ENCODE results near the gene MT1HL1. TPM values are rescaled to one million over a fixed set of nuclear protein-coding genes. Genes with fewer than 3 reads are reported as not detected.

MT1HL1 gene
- total and polyA plus RNA-seq, 2 donors (not counting 1 experiment from before 2014, with no cell fraction given): not detected

GRCh38 chr1:236997882-236998281 lies 6.4 kb downstream of the MT1HL1 start:
- Histone ChIP-seq H3K36me3 (replicated peaks in 1 of 2; ENCODE audit: control extremely low read depth in 1 of 2, control insufficient read depth in 1 of 2, extremely low read depth in 1 of 2, insufficient read depth in 2 of 2, low read length in 1 of 2) (no peaks in the 10 kb centered on the region), H3K79me2 (ENCODE audit: control insufficient read depth, insufficient read depth, low read length) (no peaks in the 10 kb centered on the region), H4K20me1 (ENCODE audit: control insufficient read depth, insufficient read depth, low read length, poor library complexity, severe bottlenecking) (no peaks in the 10 kb centered on the region), H2AFZ (ENCODE audit: insufficient read depth, low read depth, low read length, poor library complexity, severe bottlenecking) (no peak overlapping the region), H3K4me3 (ENCODE audit: control extremely low read depth in 1 of 5, extremely low read depth in 1 of 5, insufficient read depth in 1 of 5, low read depth in 2 of 5, low read length in 4 of 5) (no peak overlapping the region), H3K27ac (ENCODE audit: low read length in 2 of 2) (no peak overlapping the region), H3K9me3 (ENCODE audit: control extremely low read depth in 1 of 3, control insufficient read depth in 2 of 3, insufficient read depth in 1 of 3, low read length in 2 of 3) (peaks cover 0 to 7% (median 0%) of the 10 kb centered on the region in 3 donors), H3K9ac (ENCODE audit: low read length) (no peak overlapping the region), H3K4me2 (replicated peaks; ENCODE audit: low read depth, low read length, poor library complexity, severe bottlenecking) (no peak overlapping the region), H3K4me1 (ENCODE audit: control insufficient read depth in 2 of 2, insufficient read depth in 2 of 2, low read length in 2 of 2) (no peaks in the 10 kb centered on the region), H3K27me3 (replicated peaks in 1 of 4; ENCODE audit: control extremely low read depth in 1 of 4, control insufficient read depth in 3 of 4, insufficient read depth in 4 of 4, low read length in 3 of 4) (no peaks in the 10 kb centered on the region)
- ChIA-PET POLR2A (no interaction called here), CTCF (no interaction called here)
- WGBS (ENCODE audit: insufficient coverage): 44% methylated on average over 9 of the region's 12 CpGs
- Mint-ChIP-seq H3K4me3 (no peak overlapping the region), H3K27me3 (no peaks in the 10 kb centered on the region), H3K4me1 (no peaks in the 10 kb centered on the region), H3K27ac (no peak overlapping the region), H3K9me3 (ENCODE audit: insufficient read depth) (no peaks in the 10 kb centered on the region)
- DNase-seq: no peak
- no peak for ATAC-seq (ENCODE audit: low read depth)
- TF ChIP-seq CTCF (IDR thresholded peaks at IDR 0.05): no peak
- no peak for TF ChIP-seq EZH2 (IDR thresholded peaks at IDR 0.05; ENCODE audit: borderline replicate concordance, insufficient read depth, low read depth, low read length, poor library complexity, severe bottlenecking)
- intact Hi-C loops (cut with micrococcal nuclease): no loop called here

- H2AFZ ChIP-seq (ENCODE audit: insufficient read depth, low read depth, low read length, poor library complexity, severe bottlenecking): no peak overlapping the region
- no peaks in the 10 kb centered on the region for H3K27me3 ChIP-seq (replicated peaks in 1 of 4; ENCODE audit: control extremely low read depth in 1 of 4, control insufficient read depth in 3 of 4, insufficient read depth in 4 of 4, low read length in 3 of 4)
- no peak overlapping the region for H3K27ac ChIP-seq (ENCODE audit: low read length in 2 of 2)
- Mint-ChIP-seq H3K27ac (no peak overlapping the region), H3K9me3 (ENCODE audit: insufficient read depth) (no peaks in the 10 kb centered on the region), H3K27me3 (no peaks in the 10 kb centered on the region), H3K4me1 (no peaks in the 10 kb centered on the region), H3K4me3 (no peak overlapping the region)
- H3K36me3 ChIP-seq (replicated peaks in 1 of 2; ENCODE audit: control extremely low read depth in 1 of 2, control insufficient read depth in 1 of 2, extremely low read depth in 1 of 2, insufficient read depth in 2 of 2, low read length in 1 of 2): no peaks in the 10 kb centered on the region
- no peak overlapping the region for H3K4me2 ChIP-seq (replicated peaks; ENCODE audit: low read depth, low read length, poor library complexity, severe bottlenecking)
- ChIA-PET CTCF (no interaction called here), POLR2A (no interaction called here)
- peaks cover 0 to 5% (median 0%) of the 10 kb centered on the region in 3 donors for H3K9me3 ChIP-seq (ENCODE audit: control extremely low read depth in 1 of 3, control insufficient read depth in 2 of 3, insufficient read depth in 1 of 3, low read length in 2 of 3)
- intact Hi-C loops (cut with micrococcal nuclease): no loop called here
- H3K79me2 ChIP-seq (ENCODE audit: control insufficient read depth, insufficient read depth, low read length): no peaks in the 10 kb centered on the region
- H4K20me1 ChIP-seq (ENCODE audit: control insufficient read depth, insufficient read depth, low read length, poor library complexity, severe bottlenecking): no peaks in the 10 kb centered on the region
- H3K4me3 ChIP-seq (ENCODE audit: control extremely low read depth in 1 of 5, extremely low read depth in 1 of 5, insufficient read depth in 1 of 5, low read depth in 2 of 5, low read length in 4 of 5): no peak overlapping the region
- no peaks in the 10 kb centered on the region for H3K4me1 ChIP-seq (ENCODE audit: control insufficient read depth in 2 of 2, insufficient read depth in 2 of 2, low read length in 2 of 2)
- no peak for TF ChIP-seq EZH2 (IDR thresholded peaks at IDR 0.05; ENCODE audit: borderline replicate concordance, insufficient read depth, low read depth, low read length, poor library complexity, severe bottlenecking)
- TF ChIP-seq CTCF (IDR thresholded peaks at IDR 0.05): no peak
- H3K9ac ChIP-seq (ENCODE audit: low read length): no peak overlapping the region
- WGBS (ENCODE audit: insufficient coverage): 93% methylated on average over 10 of the region's 11 CpGs
- ATAC-seq (ENCODE audit: low read depth) (no peak), DNase-seq (no peak)
Observed at GRCh38 chr1:236997361-236997760, 6.9 kb downstream of the MT1HL1 start.

Data from B cell (primary cell).